NOMO-1 treated with DMSO at 0.1 percent for 48 hours (cell line): ENCODE measurements around the gene CDK2AP2.
A peak's percentile ranks its signal among the peaks of the same experiment; 100 is the strongest.

ENCODE experiments used
- DNase-seq: peaks from one replicate; lab custom pipeline; 2025; ENCODE audit not compliant: unreplicated experiment; lab: John Stamatoyannopoulos, UW

The CDK2AP2 gene

DNA sequence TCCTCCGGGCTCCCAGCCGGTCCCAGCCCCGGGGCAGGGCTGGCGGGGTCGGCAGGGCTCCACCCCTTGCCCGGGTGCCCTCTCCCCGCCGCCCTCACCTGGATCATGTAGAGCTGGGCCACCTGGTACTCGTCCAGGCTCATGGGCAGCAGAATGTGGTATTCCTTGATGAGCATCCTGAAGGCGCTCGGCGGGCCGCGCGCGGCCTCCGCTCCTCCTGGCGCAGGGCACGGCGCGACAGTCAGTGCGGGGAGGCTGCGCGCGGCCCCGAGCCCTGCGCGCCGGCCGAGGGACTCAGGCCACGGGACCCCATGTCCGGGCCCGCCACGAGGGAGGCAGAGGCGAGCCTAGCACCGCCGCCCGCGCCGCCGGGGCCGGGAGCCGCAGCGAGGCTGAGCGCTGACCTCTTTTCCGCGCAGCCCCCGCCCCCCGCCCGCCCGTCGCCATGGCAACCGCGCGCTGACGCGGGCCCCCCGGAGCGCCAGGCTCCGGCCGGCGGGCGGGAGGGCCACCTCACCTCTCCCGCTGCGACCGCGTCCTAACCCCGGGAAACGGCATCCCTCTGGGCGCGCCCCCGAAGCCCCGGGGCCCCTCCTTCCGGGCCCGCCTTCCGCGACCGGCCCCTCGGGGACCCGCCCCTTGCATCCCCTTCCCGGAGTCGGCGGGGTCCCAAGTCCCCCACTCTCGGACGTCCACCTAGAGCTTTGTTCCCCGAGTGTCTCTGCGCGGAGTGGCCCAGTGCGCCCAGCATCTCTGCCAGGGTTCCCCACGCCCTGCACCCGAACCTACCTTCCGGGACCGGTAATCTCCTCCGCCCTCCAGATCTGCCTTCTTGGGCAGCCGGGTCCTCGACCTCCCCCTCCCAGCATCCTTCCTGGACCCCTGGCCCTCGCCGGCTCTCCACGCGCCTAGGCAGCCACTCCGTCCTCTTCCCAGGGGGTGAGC lies 3.7 kb downstream of the CDK2AP2 start:
- no peak for DNase-seq

DNA sequence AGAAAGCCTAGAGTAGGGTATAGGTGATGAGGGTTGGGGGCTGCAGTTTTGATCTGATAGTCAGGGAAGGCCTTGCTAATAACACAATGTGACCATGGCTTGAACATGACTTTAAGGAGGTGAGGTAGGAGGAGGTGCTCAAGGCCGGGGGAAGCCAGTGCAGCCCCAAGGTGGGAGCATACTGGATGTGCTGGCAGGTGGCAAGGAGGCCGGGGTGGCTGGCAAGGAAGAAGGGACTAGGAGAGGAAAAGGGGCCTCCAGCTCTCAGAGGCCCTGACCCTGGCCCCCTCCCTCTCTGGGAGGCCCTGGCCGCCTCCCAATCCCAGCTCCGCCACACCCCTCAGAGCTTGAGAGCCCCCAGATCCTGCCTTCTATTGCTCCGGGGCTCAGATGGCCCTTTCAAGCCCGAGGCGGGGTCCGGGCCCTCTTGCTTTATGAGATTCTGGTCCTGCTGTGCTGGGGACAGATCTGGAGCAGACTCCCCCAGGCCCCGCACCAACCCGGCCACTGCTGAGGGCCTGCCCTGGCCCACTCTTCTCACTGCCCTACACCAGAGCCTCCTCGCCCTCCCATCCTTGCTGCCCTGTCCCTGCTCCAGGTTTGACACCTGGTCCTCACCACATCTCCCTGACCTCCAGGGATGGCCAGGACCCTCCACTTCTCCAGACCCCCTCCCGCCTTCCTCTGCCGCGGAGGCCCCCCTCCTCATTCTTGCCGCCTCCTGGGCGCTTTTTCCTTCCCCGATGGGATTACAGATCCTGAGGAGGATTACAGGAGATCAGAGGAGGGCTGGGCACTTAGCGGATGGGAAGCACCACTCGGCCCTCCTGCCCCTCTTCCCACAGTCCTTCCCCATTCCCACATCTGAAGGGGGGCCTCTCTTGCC lies 4.6 kb downstream of the CDK2AP2 start:
- no peak for DNase-seq

DNA sequence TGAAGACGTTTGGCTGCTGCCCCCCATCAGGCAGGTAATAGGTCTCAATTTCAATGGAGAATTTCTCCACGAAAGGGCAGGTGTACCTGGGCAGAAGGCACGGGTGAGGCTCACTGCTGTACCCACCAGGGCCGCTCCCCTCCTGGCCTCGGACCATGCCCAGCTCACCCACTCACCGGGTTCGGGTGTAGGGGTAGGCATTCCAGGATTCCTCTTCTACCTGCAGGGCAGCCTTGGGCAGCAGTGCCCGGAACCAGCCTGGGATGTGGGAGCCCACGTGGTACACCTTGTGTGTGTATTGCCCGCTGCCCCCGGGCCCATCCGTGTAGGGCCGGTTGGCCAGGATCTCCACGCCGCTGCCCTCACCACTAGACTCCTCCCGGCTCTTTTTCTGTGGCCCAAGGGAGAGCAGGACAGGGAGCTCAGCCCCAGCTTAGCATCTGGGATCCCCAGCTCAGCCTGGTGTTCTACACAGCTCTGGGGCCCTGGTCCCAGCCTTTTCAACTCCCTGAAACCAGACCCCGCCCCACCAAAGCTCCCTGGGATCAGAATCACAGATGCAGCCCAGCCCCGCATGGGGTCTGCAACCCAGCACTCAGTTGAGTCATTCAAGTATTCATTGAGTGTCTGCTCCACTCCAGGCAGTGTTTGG lies 5.5 kb downstream of the CDK2AP2 start:
- no peak for DNase-seq

DNA sequence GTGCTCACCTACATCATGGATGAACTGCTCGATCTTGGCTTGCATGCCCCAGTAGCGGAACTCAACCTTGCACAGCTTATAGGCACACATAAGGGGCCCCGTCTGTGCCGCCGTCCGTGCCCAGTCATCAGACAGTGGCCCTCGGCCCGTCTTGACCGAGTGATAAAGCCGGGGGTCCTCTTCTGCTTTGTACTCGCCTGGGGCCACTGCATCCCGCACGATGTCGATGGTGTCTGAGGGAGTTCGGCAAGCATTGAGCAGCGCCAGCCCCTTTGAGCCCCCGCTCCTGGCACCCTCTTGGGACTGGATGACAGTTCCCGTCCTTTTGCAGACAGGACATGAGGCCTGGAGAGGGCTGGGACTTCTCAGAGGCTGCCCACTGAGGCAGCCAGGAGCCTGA lies 6.1 kb downstream of the CDK2AP2 start:
- DNase-seq = no peak

DNA sequence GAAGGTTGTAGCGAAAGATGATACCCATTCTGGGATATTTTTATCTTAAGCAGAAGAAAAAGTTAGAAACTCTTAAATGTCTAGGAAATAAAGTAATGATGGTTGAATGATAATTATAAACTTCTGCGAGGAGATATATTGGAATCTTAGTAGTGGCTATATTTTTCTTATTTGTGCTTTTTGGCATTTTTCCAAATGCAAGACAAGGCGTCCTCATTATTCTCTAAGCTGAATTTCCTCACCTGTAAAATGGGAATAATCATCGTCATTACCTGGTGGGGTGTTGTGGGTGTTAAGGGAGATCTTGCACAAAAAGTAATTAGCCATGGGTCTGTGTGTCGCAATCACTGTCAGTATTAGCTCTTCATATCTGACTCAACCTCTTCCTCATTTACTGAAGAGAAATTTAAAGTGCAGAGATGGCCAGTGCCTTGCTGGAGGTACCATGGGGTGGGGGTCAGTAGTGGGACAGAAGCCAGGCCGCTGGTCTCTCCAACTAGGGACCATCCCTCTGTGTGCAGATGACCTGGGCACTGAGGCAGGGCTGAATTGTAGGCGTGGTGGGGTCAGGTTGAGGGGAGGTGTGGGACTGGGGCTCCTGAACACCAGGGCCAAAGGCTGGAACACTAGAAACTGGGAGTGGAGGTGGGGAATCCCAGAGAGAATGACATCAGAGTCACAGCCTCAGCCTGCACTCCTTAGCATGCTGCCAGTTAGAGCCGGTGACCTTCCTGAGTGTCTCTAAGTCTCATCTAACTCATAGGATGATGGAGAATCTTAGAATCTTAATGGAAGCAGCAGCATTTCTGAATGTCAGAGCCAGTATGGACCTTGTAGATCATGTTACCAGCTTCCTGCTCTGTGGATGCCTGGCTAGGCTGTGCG lies 6.9 kb downstream of the CDK2AP2 start:
- peak; percentile 85 for DNase-seq

DNA sequence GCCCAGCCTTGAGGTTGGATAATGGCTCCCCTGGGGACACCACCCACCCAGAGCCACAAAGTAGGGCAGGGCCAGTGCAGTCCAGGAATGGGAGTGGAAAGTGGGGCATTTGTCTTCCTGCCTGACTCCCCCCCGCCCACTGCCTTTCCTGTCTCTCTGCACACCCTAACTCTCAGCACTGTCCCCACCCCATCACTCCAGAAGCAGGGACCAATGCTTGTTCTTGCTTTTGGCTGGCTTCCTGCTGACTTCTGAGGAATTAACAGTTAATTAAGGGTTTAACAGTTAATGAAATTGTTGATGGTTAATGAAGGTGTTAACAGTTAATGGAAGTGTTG lies 7.5 kb downstream of the CDK2AP2 start:
- no peak for DNase-seq

DNA sequence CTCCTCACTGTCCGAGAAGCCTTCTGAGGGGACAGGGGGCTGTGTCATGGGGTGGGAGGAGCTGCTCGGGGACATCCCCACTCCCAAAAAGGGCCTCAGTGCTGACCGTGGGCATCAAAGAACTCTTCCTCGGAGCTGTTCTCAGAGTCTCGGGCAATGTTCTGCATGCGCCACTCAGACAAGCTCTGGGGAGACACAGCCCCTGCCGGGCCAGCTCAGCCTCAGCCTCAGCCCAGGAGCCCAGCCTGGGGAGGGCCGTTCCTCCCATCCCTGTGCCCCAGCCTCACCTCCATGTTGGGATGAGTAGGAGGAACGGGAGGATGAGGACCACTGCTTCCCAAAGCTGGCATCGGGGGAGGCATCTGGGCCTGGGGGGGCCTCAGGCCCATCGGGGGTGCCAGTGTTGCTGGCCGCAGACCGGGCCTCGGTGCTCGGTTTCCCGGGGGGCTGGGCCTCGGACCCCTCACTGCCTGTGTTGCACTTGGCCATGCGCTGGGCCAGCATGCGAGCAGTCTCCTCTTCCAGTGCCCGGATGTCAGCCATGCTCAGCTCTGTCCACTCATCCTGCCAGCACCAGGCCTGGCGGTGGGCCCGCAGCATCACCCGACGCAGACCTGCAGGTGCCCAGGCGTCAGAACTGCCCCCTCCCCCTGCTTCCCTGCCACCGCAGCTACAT lies 8.0 kb downstream of the CDK2AP2 start:
- no peak for DNase-seq

DNA sequence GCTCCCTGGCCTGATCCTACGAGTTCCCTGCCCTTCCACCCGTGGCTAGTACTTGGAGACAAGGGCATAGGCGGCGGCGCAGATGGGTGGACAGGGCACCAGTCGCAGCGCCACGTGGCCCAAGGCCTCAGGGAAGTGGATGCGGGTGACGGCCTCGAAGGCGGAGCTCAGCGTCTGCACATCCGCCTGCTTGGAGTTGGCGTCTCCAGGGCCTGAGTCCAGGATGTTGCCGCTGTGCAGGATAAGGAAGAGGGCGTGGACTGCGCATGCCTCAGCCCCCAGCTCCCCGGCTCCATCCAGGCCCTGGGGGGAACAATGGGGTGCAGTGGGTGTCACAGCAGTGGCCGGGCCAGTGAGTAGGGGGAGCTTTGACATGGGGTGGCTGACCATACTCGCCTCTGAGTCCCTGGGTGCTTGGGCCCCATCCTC lies 9.4 kb downstream of the CDK2AP2 start:
- DNase-seq = no peak

DNA sequence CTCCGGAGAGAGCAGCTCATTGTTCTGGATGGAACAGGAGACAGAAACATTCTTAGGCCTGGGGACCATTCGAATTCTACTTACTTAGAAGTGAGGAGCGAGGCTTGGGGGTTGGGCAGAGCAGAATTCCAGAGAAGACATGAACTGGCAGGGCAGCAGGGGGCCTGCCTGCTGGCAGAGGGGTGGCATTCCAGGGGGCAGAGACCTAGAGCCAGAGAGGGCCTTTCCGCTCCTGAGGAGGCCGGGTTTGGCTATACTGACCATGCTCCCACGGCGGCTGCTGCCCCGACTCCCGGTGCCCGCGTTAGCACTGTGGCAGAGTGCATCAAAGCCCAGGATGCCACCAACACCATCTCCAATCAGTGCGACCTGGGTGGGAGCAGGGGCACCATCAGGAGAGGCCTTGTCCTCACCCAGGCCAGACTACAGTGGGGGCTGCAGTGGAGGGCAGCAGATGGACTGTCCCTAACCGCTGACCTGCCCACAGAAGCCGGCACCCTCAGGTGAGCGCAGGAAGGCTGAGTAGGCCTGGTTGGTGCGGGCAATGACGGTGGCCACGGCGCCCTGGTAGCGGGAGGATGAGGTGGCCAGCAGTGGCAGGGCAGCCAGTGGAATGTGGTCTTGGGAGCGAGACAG lies 10.2 kb downstream of the CDK2AP2 start:
- DNase-seq = no peak

DNA sequence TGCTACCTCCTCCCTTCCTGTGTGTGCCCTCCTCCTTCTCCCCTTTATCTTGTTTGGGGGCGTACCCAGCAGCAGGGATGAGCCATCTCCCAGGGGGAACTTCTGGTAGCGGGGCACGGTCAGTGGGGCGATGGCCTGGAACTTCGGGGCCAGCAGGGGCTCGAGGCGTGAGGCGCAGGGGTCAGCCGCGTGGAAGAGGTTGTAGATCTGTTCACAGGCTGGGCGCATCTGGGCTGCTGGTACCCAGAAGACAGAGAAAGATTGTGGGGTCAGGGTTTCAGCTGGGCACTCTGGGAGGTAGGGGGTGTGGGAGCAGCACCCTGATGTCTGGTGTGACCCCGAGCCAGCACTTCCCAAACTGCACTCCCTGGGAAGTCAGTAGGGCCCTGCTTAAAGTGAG lies 11.8 kb downstream of the CDK2AP2 start:
- DNase-seq = no peak

DNA sequence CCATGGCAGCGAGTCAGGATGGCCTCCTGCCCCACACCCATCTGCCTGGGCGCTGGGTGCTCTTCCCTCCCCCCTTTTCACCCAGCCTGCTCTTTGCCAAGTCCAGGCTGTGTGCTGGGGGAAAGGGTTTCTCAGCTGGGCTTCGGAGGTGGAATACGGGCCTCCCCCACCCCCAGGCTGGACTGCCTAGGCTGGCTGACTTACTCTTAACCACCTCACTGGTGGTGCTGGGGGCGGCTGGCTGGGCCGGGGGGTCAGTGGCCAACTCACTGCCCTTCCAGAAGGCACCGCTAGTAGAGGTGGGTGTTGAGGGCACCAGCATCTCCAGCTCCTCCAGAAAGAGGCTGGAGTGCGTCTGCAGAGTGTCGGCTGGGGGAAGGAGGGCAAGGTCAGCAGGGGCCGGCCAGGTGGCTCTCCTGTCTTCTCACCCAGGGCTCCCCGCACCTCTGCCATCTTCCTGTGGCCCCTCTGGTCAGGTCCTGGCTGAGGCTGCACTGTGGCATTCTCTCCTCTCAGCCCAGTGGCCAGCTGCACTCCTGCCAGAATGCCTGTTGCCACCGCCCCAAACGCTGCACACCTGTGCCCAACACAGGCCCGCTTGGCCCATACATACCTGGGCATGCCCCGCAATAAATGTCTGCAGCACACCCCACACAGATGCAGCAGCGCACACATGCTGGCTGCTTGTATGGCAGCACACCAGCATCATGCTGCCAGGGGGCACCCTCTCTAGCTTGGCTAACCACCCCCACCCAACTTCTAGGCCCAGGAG lies 12.5 kb downstream of the CDK2AP2 start:
- no peak for DNase-seq

DNA sequence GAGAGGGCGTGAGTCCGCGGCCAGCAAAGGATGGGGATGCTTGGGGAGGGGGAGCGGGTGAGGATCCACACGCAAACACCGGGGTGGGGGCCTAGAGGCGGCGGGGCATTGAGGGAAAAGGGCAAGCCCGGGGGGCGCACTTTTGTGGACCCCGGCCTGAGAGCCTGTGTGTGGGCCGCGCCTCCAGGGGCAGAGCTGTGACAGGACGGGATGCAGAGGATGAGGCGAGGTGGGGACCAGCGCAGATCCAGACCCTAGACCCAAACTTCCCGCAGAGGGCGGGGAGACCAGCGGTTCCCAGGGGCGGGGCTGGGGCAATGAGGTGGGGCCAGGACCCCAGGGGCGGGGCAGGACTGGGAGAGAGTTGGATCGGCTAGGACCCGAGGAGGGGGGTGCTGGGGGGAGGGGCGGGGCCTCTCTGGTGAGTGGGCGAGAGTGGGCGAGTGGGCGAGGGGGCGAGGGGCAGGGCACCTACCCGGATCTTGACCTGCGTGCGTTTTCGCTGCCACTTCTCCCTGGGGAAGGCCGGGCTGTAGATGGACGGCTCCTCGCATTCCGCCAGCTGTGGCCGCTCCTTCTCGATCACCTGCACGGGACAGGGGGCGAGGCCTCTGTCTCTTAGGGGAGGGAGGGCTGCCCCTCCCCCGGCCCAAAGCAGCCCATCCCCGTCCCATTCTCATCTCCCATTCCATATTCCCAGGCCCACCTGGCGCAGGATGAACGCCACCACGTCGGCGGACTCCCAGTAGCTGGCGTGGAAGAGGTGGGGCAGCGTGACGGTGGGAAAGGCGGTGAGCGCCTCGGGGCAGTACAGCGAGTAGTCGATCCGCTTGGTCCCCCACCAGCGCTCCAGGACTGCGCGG lies 13.4 kb downstream of the CDK2AP2 start:
- no peak for DNase-seq

DNA sequence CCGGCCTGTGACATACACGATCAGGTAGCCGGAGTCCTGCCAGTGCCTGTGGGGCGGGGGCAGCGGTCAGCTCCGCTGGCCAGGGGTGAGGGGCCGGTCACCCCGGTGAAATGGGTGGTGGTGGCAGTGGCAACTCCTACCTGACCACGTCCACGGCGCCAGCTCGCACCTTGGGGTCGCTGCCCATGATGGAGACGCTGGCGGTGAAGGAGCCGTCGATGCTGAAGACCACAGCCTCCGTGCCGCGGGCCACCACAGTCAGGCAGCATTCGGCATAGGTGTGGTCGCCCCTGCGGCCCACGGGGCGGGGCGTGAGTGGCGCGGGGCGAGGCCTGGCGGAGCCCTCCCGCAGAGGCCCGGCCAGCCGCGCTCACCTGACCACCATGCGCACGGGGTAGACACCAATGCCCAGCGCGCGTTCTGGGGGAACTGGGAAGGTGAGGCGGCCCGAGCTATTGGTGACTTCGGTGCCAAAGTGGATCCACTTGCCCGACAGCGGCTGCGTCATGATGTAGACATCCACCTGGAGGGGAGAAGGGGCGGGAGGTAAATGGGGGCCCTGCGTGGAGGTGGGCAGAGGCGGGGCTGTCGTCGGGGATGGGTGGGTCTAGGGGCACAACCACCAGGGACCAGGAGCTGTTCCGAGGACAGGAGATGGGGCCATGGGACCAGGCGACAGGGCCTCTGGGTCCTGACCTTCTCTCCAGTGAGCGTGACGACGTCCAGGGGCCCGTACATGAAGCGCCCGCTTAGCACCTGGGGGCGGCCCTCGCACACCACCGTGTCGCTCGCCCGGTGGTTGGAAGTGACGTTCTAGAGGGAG lies 14.2 kb downstream of the CDK2AP2 start:
- DNase-seq = no peak

DNA sequence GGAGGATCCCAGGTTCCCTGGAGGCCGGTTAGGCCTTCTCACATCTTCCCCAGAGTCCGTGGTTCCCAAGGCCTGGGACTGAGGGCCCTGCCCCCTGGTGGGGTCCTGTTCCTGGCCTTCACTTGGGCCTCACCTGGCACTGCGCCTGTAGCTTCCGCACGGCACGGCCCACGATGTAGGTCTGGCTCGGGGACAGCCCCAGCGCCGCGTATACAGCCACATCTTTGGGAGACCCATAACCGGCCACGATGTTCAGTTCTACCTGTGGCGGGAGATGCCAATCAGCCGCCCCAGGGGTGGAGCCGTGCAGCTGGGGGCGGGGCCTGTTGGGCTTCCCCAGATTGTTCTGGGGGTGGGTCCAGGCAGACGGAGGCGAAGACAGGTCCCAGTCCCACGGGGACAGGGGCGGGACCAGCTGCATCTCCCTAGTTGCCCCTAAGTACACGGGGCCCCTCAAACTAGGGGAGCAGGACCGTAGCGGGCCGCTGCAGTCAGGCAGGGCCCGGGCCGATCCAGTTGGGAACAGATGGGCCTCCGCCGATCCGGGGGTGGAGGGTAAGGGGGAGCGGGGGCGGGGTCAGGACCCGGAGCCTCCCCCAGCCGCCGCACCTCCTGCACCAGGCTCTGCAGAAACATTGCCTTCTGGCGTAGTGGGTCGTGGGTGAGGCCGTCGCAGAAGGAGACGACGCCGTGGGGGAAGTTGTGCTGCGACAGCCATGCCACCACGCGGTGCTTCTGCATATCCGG lies 15.0 kb downstream of the CDK2AP2 start:
- no peak for DNase-seq

DNA sequence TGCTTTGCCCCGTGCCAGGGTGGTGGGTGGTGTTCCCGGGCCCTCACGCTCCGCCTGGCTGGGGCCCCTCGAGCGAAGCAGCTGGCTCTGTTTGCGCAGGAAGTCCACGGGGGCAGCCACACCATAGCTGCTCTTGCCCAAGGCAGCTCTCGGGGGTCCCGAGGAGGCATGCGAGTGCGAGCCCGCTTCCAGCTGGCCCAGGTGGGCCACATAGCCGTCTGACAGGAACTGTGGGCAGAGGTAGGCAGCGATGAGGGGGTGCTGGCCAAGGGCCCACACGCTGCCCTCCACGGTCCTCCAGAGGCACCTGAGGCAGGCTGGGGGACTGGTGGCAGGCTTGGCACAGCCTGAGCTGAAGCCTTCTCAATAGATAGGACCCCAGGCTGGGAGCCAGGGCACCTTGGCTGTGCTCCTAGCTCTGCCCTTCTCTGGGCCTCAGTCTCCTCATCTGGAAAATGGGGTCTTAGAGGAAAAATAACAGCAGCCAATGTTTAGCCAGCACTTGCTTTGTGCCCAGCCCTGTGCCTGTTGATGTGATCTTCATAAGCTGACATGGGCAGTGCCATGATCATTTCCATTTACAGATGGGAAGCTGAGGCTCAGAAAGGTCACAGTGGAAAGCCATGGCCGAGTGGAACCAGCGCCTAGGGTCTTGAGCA lies 15.8 kb downstream of the CDK2AP2 start:
- DNase-seq = no peak
